ENCODE measurements around the gene DNAH17.

DNA sequence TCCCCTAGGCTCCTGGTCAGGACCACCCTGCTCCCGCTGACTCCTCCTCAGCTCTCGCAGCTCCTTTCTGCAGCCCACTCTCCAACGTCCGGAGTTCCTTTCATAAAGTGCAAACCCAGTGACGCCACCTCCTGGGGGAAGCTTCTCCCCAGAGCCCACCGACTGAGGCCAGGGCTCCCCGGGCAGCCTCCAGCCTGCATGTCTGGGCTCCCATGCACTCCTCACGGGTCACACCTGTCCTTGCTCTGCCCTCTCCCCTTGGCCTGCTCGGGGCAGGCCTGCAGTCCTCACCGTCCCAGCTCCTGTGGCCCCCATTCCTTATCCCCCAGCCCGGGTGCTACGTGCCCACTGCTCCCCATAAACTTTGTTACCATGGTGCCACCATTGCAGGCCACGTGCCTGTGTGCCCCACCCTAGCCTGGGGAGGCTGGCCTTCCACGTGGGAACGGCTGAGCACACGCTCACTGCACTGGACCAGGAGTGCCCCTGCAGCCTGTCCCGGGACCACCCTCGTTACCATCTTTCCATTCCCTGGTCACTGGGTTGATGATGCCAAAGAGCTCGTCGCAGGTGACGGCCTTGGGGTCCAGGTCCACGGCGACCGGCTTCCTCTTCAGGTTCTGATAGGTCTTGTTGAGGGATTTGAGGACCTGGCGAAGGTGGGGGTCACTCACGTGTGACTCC, 84.9 kb downstream of the DNAH17 start:
- TF ChIP-seq, protein P1, sequence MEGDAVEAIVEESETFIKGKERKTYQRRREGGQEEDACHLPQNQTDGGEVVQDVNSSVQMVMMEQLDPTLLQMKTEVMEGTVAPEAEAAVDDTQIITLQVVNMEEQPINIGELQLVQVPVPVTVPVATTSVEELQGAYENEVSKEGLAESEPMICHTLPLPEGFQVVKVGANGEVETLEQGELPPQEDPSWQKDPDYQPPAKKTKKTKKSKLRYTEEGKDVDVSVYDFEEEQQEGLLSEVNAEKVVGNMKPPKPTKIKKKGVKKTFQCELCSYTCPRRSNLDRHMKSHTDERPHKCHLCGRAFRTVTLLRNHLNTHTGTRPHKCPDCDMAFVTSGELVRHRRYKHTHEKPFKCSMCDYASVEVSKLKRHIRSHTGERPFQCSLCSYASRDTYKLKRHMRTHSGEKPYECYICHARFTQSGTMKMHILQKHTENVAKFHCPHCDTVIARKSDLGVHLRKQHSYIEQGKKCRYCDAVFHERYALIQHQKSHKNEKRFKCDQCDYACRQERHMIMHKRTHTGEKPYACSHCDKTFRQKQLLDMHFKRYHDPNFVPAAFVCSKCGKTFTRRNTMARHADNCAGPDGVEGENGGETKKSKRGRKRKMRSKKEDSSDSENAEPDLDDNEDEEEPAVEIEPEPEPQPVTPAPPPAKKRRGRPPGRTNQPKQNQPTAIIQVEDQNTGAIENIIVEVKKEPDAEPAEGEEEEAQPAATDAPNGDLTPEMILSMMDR (tag by site-specific recombination; IDR thresholded peaks at IDR 0.05), result no peak
- no peak for TF ChIP-seq ZNF473 (tag by site-specific recombination; IDR thresholded peaks at IDR 0.05)
- no peak for TF ChIP-seq ATF2 (tag by site-specific recombination; IDR thresholded peaks at IDR 0.05; ENCODE audit: low read depth)
- TF ChIP-seq REST (tag by site-specific recombination; IDR thresholded peaks at IDR 0.05), result no peak
- TF ChIP-seq, protein P2, sequence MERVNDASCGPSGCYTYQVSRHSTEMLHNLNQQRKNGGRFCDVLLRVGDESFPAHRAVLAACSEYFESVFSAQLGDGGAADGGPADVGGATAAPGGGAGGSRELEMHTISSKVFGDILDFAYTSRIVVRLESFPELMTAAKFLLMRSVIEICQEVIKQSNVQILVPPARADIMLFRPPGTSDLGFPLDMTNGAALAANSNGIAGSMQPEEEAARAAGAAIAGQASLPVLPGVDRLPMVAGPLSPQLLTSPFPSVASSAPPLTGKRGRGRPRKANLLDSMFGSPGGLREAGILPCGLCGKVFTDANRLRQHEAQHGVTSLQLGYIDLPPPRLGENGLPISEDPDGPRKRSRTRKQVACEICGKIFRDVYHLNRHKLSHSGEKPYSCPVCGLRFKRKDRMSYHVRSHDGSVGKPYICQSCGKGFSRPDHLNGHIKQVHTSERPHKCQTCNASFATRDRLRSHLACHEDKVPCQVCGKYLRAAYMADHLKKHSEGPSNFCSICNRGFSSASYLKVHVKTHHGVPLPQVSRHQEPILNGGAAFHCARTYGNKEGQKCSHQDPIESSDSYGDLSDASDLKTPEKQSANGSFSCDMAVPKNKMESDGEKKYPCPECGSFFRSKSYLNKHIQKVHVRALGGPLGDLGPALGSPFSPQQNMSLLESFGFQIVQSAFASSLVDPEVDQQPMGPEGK (tag by site-specific recombination; IDR thresholded peaks at IDR 0.05), result no peak
- no peak for TF ChIP-seq ZNF423 (tag by site-specific recombination; IDR thresholded peaks at IDR 0.05)
- TF ChIP-seq, protein P3, sequence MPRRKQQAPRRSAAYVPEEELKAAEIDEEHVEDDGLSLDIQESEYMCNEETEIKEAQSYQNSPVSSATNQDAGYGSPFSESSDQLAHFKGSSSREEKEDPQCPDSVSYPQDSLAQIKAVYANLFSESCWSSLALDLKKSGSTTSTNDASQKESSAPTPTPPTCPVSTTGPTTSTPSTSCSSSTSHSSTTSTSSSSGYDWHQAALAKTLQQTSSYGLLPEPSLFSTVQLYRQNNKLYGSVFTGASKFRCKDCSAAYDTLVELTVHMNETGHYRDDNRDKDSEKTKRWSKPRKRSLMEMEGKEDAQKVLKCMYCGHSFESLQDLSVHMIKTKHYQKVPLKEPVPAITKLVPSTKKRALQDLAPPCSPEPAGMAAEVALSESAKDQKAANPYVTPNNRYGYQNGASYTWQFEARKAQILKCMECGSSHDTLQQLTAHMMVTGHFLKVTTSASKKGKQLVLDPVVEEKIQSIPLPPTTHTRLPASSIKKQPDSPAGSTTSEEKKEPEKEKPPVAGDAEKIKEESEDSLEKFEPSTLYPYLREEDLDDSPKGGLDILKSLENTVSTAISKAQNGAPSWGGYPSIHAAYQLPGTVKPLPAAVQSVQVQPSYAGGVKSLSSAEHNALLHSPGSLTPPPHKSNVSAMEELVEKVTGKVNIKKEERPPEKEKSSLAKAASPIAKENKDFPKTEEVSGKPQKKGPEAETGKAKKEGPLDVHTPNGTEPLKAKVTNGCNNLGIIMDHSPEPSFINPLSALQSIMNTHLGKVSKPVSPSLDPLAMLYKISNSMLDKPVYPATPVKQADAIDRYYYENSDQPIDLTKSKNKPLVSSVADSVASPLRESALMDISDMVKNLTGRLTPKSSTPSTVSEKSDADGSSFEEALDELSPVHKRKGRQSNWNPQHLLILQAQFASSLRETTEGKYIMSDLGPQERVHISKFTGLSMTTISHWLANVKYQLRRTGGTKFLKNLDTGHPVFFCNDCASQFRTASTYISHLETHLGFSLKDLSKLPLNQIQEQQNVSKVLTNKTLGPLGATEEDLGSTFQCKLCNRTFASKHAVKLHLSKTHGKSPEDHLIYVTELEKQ (tag by site-specific recombination; IDR thresholded peaks at IDR 0.05; ENCODE audit: borderline replicate concordance), result no peak
- no peak for TF ChIP-seq ZNF23 (tag by site-specific recombination; IDR thresholded peaks at IDR 0.05; ENCODE audit: borderline replicate concordance)
- TF ChIP-seq ZNF311 (tag by site-specific recombination; IDR thresholded peaks at IDR 0.05; ENCODE audit: borderline replicate concordance), result no peak
- no peak for TF ChIP-seq ZNF133 (tag by site-specific recombination; IDR thresholded peaks at IDR 0.05)
- TF ChIP-seq ZEB2 (tag by site-specific recombination; IDR thresholded peaks at IDR 0.05), result no peak
- TF ChIP-seq ZNF398 (tag by site-specific recombination; IDR thresholded peaks at IDR 0.05), result no peak
- no peak for TF ChIP-seq ZNF768 (tag by site-specific recombination; IDR thresholded peaks at IDR 0.05)
- no peak for TF ChIP-seq ZNF121 (tag by site-specific recombination; IDR thresholded peaks at IDR 0.05)

Data from HEK293 (cell line).